C4-2B (cell line): ENCODE results near the gene ARHGEF26.

Source experiments
- H3K27ac ChIP-seq: fragments of 450-650 bp; 2 replicates; pipeline ENCODE4 v1.5.1; 2017
- CTCF ChIP-seq: fragments of 450-650 bp; conservative IDR thresholded peaks from 2 replicates; pipeline ENCODE4 v1.5.1; 2017; ENCODE audit warnings: mild to moderate bottlenecking
- ZFX ChIP-seq: fragments of 450-650 bp; IDR thresholded peaks from 2 replicates; pipeline ENCODE4 v1.6.1; 2017

The ARHGEF26 gene

GRCh38 chr3:154142608-154143007 is 21.4 kb downstream of the ARHGEF26 start:
- TF ChIP-seq ZFX (no peak), CTCF (no peak)
- H3K27ac ChIP-seq: no peak overlapping the region

DNA sequence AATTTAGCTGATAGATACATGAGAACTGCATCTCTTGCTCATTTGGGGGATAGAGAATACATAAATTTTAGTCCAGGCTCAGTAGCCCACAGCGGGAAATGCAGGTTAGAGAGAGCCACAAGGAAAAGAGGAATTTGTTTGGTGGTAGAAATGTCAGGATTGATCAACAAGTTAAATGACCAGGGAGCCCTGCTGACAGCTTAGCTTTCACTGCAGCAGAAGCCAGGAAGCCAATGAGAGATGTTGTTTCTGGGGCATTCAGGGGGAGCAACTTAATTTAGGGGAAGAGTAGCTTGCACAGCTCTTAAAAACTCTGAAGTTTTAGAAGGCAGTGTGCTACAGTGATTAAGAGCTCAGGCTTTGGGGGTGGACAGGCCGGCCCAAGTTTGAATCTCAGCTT is 22.7 kb downstream of the ARHGEF26 start:
- no peak overlapping the region for H3K27ac ChIP-seq
- TF ChIP-seq CTCF (no peak), ZFX (no peak)

DNA sequence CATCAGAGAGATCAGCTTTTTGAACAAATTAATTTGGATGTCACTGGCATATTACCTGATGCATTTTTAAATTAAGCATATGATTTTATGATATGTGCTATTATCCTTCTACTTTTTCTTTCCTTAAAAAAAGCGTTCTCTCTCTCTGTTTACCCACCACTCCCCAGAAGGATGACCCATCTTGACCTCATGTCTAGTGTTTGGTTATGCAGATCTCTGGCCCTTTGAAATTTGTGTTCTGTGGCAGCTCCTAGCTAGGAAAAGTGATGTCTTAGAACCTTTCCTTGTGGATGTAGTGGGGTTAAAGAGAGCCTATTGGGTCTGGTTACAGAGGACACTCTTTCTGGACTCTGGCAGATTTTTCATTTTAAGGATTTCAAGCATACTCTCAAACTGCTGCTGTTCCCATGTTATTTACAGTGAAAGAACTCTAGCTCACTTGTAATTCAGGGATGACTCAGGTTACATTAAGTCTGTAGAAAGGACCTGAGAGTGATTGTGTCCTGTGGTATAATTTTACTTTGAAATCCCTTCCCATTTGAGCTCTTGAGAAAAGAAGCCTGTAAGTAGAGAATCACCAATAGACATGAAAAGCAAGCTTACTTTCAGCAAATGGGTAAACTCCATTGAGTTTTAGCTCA is 23.8 kb downstream of the ARHGEF26 start:
- TF ChIP-seq CTCF (no peak), ZFX (no peak)
- H3K27ac ChIP-seq: no peak overlapping the region

DNA sequence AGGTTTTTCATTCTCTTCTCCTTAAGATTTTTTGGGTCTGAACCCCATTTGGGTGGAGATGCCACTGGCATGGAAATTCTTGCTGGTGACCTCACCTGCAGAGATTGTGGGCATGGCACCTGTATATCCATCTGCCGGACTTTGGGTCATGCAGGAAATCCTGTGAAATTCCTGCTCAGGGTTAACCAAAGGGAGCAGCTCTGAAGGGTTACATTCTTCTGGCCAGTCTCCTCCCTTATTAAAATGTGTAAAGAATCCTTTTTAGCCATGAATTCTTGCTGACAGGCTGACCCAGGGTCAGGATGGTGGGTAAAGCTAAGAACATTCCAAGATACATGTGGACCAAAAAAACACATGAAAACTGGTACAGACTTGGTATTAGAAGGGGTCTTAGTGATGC is 27.4 kb downstream of the ARHGEF26 start:
- TF ChIP-seq ZFX: no peak
- no peak for TF ChIP-seq CTCF

DNA sequence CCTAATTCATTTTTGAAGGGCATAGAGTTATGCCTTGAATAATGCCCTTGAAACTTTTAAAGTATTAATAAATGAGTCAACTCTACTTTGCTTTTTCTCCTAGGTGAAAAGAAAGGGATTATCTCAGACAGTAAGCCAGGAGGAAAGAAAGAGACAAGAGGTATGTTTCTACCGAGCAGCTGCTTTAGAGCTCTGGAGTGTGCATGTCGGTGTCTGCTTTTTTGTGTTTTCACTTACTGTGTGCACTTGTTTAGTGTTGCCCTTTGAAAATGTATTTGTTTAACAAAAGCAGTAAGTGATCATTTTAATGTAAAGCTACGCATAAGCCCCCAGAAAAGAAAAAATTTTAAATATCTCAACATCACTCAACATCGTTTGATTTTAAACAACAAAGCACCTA is 28.1 kb downstream of the ARHGEF26 start:
- H3K27ac ChIP-seq: no peak overlapping the region
- TF ChIP-seq ZFX (no peak), CTCF (no peak)

More for the DNA sequence above, 27.4 kb downstream of the ARHGEF26 start:
- H3K27ac ChIP-seq: no peak overlapping the region

DNA sequence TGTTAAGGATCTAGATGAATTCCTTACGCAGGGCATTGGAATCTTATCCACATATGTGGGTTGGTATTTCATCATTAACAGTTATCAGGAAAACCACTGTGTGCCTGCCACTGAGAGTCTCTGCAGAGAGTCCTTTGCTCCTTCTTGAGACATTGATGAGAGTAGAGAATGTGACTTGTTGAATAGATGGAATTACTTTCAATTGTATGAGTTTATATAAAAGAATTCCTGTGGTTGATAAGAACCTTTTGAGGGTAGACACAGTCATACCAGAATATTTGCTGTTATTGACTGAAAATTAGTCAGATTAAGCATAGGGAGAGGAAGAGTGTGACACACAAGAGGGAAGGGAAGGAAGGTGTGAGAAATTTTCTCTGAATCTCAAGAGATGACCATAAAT is 30.8 kb downstream of the ARHGEF26 start:
- TF ChIP-seq CTCF (no peak), ZFX (no peak)
- H3K27ac ChIP-seq: no peak overlapping the region

DNA sequence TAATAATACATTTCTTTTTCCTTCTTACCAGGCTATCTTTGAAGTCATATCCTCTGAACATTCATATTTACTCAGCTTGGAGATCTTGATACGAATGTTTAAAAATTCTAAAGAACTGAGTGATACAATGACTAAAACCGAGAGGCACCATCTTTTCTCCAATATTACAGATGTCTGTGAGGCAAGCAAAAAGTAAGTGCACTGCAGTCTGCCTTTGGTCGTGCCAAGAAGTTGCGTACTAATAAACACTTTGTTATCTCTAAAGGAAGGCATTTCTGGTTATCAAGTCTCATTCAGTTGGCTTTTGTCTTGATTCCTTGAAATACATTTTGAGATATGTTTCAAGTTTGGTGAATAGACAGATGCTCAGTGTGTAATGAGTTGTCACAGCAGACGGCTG is 31.6 kb downstream of the ARHGEF26 start:
- H3K27ac ChIP-seq: no peak overlapping the region
- TF ChIP-seq ZFX (no peak), CTCF (no peak)
